HL-60/S4 treated with phorbol 12-myristate 13-acetate at 8.2 ng/mL for 4 days and 3 days (cell line): Measurements from ENCODE around the gene XRRA1.
"Not testable (repeated sequence)": the region's sequence is repeated elsewhere in the genome, so short reads cannot be mapped to it uniquely, and the experiment has no call there.

Experiments
- in situ Hi-C: fragments of 300-500 bp; cut with MboI; formaldehyde crosslinking; loops from 2 replicates; pipeline ENCODE4 v1.15.0; 2022; ENCODE audit warnings: low sequenced_read_pairs

XRRA1 gene, protein sequence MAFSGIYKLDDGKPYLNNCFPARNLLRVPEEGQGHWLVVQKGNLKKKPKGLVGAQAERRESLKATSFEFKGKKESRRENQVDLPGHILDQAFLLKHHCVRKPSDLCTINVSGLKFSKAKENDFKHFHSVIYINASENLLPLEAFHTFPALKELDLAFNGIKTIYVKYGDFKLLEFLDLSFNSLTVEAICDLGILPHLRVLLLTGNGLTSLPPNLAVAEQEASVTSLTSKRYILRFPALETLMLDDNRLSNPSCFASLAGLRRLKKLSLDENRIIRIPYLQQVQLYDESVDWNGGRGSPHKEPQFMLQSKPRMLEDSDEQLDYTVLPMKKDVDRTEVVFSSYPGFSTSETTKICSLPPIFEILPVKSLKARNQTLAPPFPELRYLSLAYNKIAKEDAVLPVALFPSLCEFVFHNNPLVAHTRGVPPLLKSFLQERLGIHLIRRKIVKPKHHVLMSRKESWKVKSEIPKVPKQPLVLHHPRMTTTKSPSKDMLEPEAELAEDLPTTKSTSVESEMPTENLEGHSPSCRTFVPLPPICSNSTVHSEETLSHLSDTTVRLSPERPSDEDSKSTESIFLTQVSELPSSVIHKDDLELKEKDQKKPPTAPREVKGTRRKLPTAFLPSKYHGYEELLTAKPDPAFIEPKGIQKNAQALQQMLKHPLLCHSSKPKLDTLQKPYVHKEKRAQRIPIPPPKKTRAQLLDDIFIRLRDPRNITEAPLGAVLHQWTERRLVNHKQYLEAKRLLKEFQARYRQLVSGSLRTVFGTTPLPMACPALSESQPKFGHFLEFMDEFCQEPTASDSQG

DNA sequence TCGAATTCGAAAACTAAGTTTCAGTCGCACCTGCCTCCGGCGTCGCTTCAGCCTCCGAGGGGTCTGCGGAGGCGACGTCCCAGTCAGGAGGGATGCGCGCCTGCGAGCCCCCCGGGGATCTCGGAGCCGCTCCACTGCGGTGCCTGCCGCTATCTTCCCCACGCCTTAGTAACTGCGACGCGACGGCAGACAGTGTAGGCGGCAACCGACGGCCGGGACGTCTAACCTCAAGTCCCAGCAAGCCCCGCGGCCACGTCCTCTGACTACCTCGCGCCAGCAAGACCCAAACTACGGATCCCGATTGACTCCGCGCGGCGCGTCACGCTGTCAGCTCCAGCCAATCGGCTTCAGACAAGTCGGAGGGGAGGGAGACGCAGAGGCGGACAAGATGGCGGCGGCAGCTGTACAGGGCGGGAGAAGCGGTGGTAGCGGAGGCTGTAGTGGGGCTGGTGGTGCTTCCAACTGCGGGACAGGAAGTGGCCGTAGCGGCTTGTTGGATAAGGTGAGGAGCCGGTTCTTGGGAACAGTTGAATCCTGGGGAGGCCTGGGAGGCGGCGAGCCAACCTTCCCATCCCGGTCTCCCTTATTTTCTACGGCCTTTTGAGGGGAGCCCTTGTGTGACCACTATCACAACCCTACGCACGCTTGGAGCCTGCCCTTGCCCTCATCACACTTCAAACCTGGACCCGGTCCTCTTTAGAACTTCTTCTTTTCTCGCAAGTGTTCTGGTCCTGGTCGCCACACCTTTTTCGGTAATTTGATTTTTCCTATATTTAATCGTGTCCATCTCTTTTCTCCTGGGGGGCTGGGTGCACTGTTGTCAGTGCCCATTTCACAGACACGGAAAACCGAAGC is at the start of gene XRRA1, which contains the start of gene SPCS2:
TSS of gene XRRA1 (minus strand) at position 194 of the 855 bp plus-strand sequence. CDS start 8,213 bp downstream, outside the sequence.
TSS of gene SPCS2 (plus strand) at position 369 of the 855 bp plus-strand sequence. CDS start at position 389, 20 bp downstream.
- in situ Hi-C loops: loop anchor here (25.0 kb wide), 1 partner anchor 288 kb away; the partner anchor contains the start of gene TPBGL

GRCh38 chr11:74992852-74993251 is 44.0 kb upstream of the XRRA1 start:
- in situ Hi-C loops: no loop called here

- in situ Hi-C loops: no loop called here
These were observed 42.0 kb upstream of the XRRA1 start for GRCh38 chr11:74990941-74991340.

DNA sequence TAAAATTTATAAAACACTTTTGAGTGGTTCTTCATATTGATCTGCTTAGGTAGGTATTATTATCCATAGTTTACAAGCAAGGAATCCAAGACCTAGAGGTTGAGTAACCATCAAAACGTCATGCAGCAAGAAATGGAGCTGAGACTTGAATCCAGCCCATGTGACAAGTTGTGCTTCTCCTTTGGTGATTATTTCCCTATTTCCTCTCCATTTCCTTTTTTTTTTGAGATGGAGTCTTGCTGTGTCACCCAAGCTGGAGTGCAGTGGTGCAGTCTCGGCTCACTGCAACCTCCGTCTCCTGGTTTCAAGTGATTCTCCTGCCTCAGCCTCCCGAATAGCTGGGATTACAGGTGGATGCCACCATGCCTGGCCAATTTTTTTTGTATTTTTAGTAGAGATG is 41.3 kb upstream of the XRRA1 start:
- in situ Hi-C loops: not testable (repeated sequence)

GRCh38 chr11:74989260-74989638 is 40.4 kb upstream of the XRRA1 start:
- in situ Hi-C loops: no loop called here

- in situ Hi-C loops: no loop called here
These were observed 39.8 kb upstream of the XRRA1 start, which contains the start of gene NEU3 for GRCh38 chr11:74988541-74989259. NEU3 (plus strand) TSS chr11:74988933; CDS start chr11:74989061, 128 bp downstream.

GRCh38 chr11:74984730-74985129 is 35.8 kb upstream of the XRRA1 start:
- in situ Hi-C loops: no loop called here

GRCh38 chr11:74984070-74984469 is 35.2 kb upstream of the XRRA1 start:
- in situ Hi-C loops: no loop called here

DNA sequence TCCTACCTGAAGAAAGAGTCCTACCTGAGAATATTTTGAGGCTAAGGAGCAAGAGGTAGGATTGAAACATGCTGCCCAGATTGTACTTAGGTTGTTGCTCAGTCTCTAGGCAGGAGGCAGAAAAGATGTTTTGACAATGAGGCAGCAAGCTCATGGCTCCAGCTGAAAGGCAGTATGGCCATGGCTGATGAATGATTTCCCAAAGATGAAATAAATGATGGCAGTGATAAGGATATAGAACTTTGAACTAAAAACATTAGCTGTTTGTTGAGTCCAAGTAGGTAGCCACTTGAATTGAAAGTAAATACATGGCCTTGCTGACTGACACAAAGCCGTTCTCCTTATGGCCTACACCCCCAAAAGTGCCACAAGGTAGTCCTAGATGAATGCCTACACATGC is 33.0 kb upstream of the XRRA1 start:
- in situ Hi-C loops: no loop called here

- in situ Hi-C loops: no loop called here
These were observed 31.7 kb upstream of the XRRA1 start for GRCh38 chr11:74980634-74981033.

GRCh38 chr11:74978041-74978440 is 29.1 kb upstream of the XRRA1 start:
- in situ Hi-C loops: no loop called here

- in situ Hi-C loops: no loop called here
These were observed 22.5 kb upstream of the XRRA1 start for GRCh38 chr11:74971424-74971823.

GRCh38 chr11:74970852-74971395 is 22.0 kb upstream of the XRRA1 start:
- in situ Hi-C loops: no loop called here

- in situ Hi-C loops: no loop called here
These were observed 17.8 kb upstream of the XRRA1 start for GRCh38 chr11:74966651-74967050.

DNA sequence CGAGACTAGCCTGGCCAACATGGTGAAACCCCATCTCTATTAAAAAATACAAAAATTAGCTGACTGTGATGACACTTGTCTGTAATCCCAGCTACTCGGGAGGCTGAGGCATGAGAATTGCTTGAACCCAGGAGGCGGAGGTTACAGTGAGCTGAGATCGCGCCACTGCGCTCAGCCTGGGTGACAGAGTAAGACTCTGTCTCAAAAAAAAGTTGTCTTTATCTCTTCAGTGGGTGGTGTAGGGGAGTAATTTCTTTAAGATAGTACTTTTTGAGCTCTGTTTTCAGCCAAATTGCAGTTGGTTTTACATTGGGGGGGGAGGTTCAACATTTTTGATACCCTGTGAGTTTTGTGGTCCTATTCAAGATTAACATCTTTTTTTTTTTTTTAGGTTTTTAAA is 11.2 kb upstream of the XRRA1 start:
- in situ Hi-C loops: not testable (repeated sequence)

DNA sequence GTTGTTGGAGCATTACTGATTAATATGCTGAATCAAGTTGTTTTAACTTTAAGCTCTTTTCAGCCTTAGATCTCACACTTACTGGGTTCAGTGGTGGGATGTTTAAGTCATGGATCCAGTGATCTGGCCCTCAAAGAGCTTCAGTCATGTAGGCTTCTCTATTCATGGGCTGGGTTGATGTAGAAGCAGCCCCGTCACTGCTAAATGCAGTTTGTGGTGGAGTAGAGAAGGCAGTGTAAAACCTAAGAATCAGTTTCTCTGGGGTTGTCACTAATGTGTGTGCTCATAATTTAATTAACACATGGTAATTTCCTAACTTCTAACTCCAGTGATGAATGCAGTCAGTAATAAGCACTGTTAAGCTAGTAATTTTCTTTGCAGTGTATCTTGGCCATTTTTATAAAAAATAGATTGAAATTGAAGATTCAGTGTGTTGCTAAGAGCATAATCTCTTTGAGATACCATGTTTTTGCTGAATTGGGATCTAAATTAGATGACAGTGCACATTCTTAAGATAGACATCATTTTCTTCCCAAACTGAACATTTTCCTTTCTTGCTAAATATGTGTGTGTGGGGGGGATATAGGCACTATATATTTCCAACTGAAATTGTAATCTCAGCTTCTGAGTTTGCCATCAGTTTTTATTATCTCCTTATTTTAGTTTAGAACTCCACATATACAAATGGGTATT is 9.2 kb upstream of the XRRA1 start:
- in situ Hi-C loops: no loop called here

- in situ Hi-C loops: no loop called here
These were observed 7.6 kb upstream of the XRRA1 start for GRCh38 chr11:74956397-74957015.

DNA sequence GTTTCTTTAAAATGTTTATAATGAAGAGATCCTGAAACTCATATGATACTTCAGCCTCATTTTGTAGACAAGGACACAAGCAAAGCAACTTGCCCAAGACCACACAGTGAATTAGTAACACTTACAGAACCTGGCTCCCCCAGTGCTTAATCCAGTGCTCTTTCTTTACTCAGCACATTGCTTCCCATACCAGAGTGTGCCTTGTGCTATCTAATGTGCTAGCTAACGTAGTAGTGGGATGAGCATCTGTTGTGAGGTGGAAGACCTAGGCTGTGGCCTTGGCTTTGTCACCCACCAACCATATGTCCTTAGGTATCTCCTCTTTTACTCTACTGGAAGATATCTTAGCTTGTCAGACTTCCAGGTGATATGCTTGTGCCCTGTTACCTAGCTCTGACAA is 5.3 kb upstream of the XRRA1 start:
- in situ Hi-C loops: no loop called here

GRCh38 chr11:74953451-74953850 is 4.6 kb upstream of the XRRA1 start:
- in situ Hi-C loops: no loop called here
